Prostate gland (tissue), 2 donors: Measurements from ENCODE around the gene UBE4B.

ENCODE experiments used
- CTCF ChIP-seq, 4 experiments: fragments of 200-600 bp in 2 of 4; fragments of 450-650 bp in 2 of 4; sonication (generic) in 2 of 4; IDR thresholded peaks; 1 replicate in 3 of 4; 2 replicates in 1 of 4; pipeline ENCODE4 v1.5.1; 2016 to 2019; ENCODE audit warnings: antibody characterized with exemption in 4 of 4, mild to moderate bottlenecking in 2 of 4, moderate library complexity in 2 of 4
- POLR2A ChIP-seq: fragments of 450-650 bp; IDR thresholded peaks from one replicate; pipeline ENCODE4 v1.6.1; 2016; ENCODE audit warnings: antibody characterized with exemption, mild to moderate bottlenecking
- POLR2AphosphoS5 ChIP-seq: sonication (generic); formaldehyde crosslinking; IDR thresholded peaks from one replicate; pipeline ENCODE4 v1.6.1; 2017; ENCODE audit warnings: antibody characterized with exemption

- TF ChIP-seq CTCF (IDR thresholded peaks at IDR 0.05): no peak
- no peak for TF ChIP-seq POLR2A
- no peak for TF ChIP-seq POLR2AphosphoS5
Measured at GRCh38 chr1:10103193-10103592, 70.4 kb downstream of the UBE4B start.
